GM12873 (cell line): ENCODE data around the gene MRPL41.

Source experiments
- CTCF ChIP-seq: IDR thresholded peaks from 2 replicates; pipeline ENCODE4 v1.5.1; 2012; ENCODE audit warnings: low read depth, mild to moderate bottlenecking, moderate library complexity, low read length, control low read depth; ENCODE audit not compliant: insufficient read depth; ENCODE audit errors: missing control alignments

Gene MRPL41

GRCh38 chr9:137556069-137556838 lies 4.6 kb downstream of the MRPL41 start:
- no peak for TF ChIP-seq CTCF

- no peak for TF ChIP-seq CTCF
Measured at GRCh38 chr9:137558127-137558526, 6.4 kb downstream of the MRPL41 start.

DNA sequence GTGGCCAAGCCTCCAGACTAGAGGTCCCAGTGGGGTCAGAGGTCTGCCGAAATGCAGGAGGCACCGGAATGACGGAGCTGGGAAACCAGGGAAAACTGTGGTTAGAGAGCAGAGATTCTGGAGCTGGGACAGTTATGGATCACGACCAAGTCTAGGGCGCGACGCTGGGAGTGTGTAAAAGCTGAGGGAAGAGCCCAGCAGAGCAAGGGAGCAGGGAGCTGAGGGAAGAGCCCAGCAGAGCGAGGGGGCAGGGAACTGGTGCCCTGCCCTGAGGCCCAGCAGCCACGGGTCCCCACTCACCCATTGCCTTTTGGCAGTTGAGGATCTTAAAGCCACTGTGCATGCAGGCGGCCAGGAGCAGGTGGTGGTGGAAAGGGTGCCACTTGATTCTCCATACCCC lies 12.5 kb downstream of the MRPL41 start:
- TF ChIP-seq CTCF = no peak

DNA sequence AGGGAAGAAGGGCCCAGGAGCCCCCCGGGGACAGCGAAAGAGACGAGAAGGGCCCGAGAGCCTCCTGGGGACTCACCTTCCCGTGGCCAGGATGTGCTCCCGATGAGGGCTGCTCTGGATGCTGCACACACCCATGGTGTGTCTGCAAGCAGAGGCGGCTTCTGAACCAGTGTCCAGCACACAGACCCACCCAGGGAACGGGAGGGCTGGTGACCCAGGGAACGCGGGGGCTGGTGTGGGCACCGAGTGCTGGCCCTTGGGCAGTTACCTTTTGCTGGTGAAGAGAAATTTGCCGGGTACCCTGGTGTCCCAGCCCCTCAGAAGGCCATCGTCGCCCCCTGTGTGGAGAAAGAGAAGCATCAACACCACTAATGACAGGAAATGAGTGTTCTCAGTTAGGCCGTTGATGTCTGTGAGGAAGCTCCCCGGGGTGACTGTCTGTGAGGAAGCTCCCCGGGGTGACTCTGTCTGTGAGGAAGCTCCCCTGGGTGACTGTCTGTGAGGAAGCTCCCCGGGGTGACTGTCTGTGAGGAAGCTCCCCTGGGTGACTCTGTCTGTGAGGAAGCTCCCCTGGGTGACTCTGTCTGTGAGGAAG lies 13.2 kb downstream of the MRPL41 start:
- TF ChIP-seq CTCF = no peak

- no peak for TF ChIP-seq CTCF
Measured at GRCh38 chr9:137569609-137570203, 18.0 kb downstream of the MRPL41 start.

GRCh38 chr9:137570566-137570965 lies 18.9 kb downstream of the MRPL41 start:
- TF ChIP-seq CTCF = no peak

DNA sequence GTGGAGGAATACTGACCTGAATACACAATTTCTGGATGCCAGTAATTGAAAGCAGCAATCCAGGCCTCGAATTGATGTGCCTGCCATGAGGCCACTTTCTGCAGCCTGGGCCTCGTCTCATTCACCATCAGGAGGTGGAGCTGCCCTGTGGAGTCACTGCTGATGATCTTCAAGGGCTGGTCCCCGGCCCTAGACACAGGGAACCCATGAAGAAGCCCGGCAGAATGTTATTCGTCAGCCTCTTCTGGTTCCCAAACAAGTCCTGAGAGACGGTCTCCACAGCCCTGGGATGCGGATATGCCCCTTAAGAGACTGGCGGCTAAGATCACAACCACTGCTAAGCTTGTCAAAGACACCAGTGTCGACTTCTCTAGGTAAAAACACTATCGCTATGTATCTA lies 22.5 kb downstream of the MRPL41 start:
- TF ChIP-seq CTCF = no peak
